ENCODE measurements around the gene ENPP6. TPM values are rescaled to one million over a fixed set of nuclear protein-coding genes. Genes with fewer than 3 reads are reported as not detected.

ENPP6 gene
- total and polyA plus RNA-seq, 2 donors (not counting 1 experiment from before 2014, with no cell fraction given): 0.01 TPM; not detected in 1

GRCh38 chr4:184117662-184118199, 99.9 kb downstream of the ENPP6 start:
- no peak overlapping the region for H3K27ac ChIP-seq (ENCODE audit: low read length in 2 of 2)
- POLR2A ChIA-PET: no interaction called here
- H3K4me2 ChIP-seq (replicated peaks; ENCODE audit: low read depth, low read length, poor library complexity, severe bottlenecking): no peak overlapping the region
- Mint-ChIP-seq H3K4me1 (no peaks in the 10 kb centered on the region), H3K9me3 (ENCODE audit: insufficient read depth) (no peaks in the 10 kb centered on the region), H3K4me3 (no peak overlapping the region), H3K27me3 (peaks cover 9% of the 10 kb centered on the region), H3K27ac (no peak overlapping the region)
- no peak overlapping the region for H3K4me3 ChIP-seq (ENCODE audit: control extremely low read depth in 1 of 5, extremely low read depth in 1 of 5, insufficient read depth in 1 of 5, low read depth in 2 of 5, low read length in 4 of 5)
- H3K9ac ChIP-seq (ENCODE audit: low read length): no peak overlapping the region
- DNase-seq (no peak), ATAC-seq (ENCODE audit: low read depth) (no peak)
- CTCF ChIA-PET: no interaction called here
- H3K4me1 ChIP-seq (ENCODE audit: control insufficient read depth in 2 of 2, insufficient read depth in 2 of 2, low read length in 2 of 2): no peaks in the 10 kb centered on the region
- H3K36me3 ChIP-seq (replicated peaks in 1 of 2; ENCODE audit: control extremely low read depth in 1 of 2, control insufficient read depth in 1 of 2, extremely low read depth in 1 of 2, insufficient read depth in 2 of 2, low read length in 1 of 2): no peaks in the 10 kb centered on the region
- H2AFZ ChIP-seq (ENCODE audit: insufficient read depth, low read depth, low read length, poor library complexity, severe bottlenecking): no peak overlapping the region
- H4K20me1 ChIP-seq (ENCODE audit: control insufficient read depth, insufficient read depth, low read length, poor library complexity, severe bottlenecking): no peaks in the 10 kb centered on the region
- H3K9me3 ChIP-seq (ENCODE audit: control extremely low read depth in 1 of 3, control insufficient read depth in 2 of 3, insufficient read depth in 1 of 3, low read length in 2 of 3): peaks cover 0 to 11% (median 0%) of the 10 kb centered on the region in 3 donors
- 84% methylated on average over 7 of the region's 11 CpGs for WGBS (ENCODE audit: insufficient coverage)
- intact Hi-C loops (cut with micrococcal nuclease): no loop called here
- H3K27me3 ChIP-seq (replicated peaks in 1 of 4; ENCODE audit: control extremely low read depth in 1 of 4, control insufficient read depth in 3 of 4, insufficient read depth in 4 of 4, low read length in 3 of 4): no peaks in the 10 kb centered on the region
- TF ChIP-seq CTCF (IDR thresholded peaks at IDR 0.05) (no peak), EZH2 (IDR thresholded peaks at IDR 0.05; ENCODE audit: borderline replicate concordance, insufficient read depth, low read depth, low read length, poor library complexity, severe bottlenecking) (no peak)
- no peaks in the 10 kb centered on the region for H3K79me2 ChIP-seq (ENCODE audit: control insufficient read depth, insufficient read depth, low read length)

DNA sequence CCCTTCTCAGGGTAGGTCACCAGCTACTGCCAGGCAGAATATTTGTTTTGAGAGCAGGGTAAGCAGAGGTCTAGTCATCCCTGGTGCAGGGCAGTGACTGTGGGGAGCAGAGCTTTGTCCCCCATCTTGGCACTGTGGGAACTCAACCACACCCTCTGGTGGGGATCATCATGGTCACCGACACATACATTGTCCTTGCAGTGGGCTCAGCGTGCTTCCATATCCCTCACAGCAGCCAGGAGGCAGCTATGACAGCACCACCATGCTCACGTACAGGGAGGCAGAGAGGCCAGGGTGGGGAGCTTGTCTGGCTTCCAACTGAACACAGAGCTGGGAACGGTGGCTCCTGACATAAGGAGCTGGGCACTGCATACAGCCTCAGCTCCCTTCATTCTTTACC, 102.3 kb downstream of the ENPP6 start:
- Mint-ChIP-seq H3K27ac (no peak overlapping the region), H3K4me1 (no peaks in the 10 kb centered on the region), H3K27me3 (peaks cover 17% of the 10 kb centered on the region), H3K9me3 (ENCODE audit: insufficient read depth) (peaks cover 2% of the 10 kb centered on the region), H3K4me3 (no peak overlapping the region)
- Histone ChIP-seq H2AFZ (ENCODE audit: insufficient read depth, low read depth, low read length, poor library complexity, severe bottlenecking) (no peak overlapping the region), H3K4me2 (replicated peaks; ENCODE audit: low read depth, low read length, poor library complexity, severe bottlenecking) (no peak overlapping the region), H3K27me3 (replicated peaks in 1 of 4; ENCODE audit: control extremely low read depth in 1 of 4, control insufficient read depth in 3 of 4, insufficient read depth in 4 of 4, low read length in 3 of 4) (no peaks in the 10 kb centered on the region), H3K4me3 (ENCODE audit: control extremely low read depth in 1 of 5, extremely low read depth in 1 of 5, insufficient read depth in 1 of 5, low read depth in 2 of 5, low read length in 4 of 5) (no peak overlapping the region), H3K9me3 (ENCODE audit: control extremely low read depth in 1 of 3, control insufficient read depth in 2 of 3, insufficient read depth in 1 of 3, low read length in 2 of 3) (peaks cover 0 to 9% (median 0%) of the 10 kb centered on the region in 3 donors), H3K27ac (ENCODE audit: low read length in 2 of 2) (no peak overlapping the region), H3K79me2 (ENCODE audit: control insufficient read depth, insufficient read depth, low read length) (no peaks in the 10 kb centered on the region), H4K20me1 (ENCODE audit: control insufficient read depth, insufficient read depth, low read length, poor library complexity, severe bottlenecking) (no peaks in the 10 kb centered on the region), H3K36me3 (replicated peaks in 1 of 2; ENCODE audit: control extremely low read depth in 1 of 2, control insufficient read depth in 1 of 2, extremely low read depth in 1 of 2, insufficient read depth in 2 of 2, low read length in 1 of 2) (no peaks in the 10 kb centered on the region), H3K9ac (ENCODE audit: low read length) (no peak overlapping the region), H3K4me1 (ENCODE audit: control insufficient read depth in 2 of 2, insufficient read depth in 2 of 2, low read length in 2 of 2) (no peaks in the 10 kb centered on the region)
- 87% methylated on average over 4 of the region's 4 CpGs for WGBS (ENCODE audit: insufficient coverage)
- no peak for DNase-seq
- POLR2A ChIA-PET: no interaction called here
- intact Hi-C loops (cut with micrococcal nuclease): no loop called here
- no peak for TF ChIP-seq CTCF (IDR thresholded peaks at IDR 0.05)
- TF ChIP-seq EZH2 (IDR thresholded peaks at IDR 0.05; ENCODE audit: borderline replicate concordance, insufficient read depth, low read depth, low read length, poor library complexity, severe bottlenecking): no peak
- no peak for ATAC-seq (ENCODE audit: low read depth)
- CTCF ChIA-PET: no interaction called here
